DND-41 (cell line): ENCODE results near the gene KIF25.

Experiments used
- CTCF ChIP-seq: IDR thresholded peaks from 2 replicates; pipeline ENCODE4 v1.5.1; 2012; ENCODE audit warnings: borderline replicate concordance, low read length, moderate library complexity, mild to moderate bottlenecking; ENCODE audit not compliant: poor library complexity, severe bottlenecking; ENCODE audit errors: extremely low read depth
- EZH2 ChIP-seq: IDR thresholded peaks from 3 replicates; pipeline ENCODE4 v1.6.1; 2012; ENCODE audit warnings: borderline replicate concordance, low read depth, mild to moderate bottlenecking, moderate library complexity, low read length, inconsistent platforms; ENCODE audit not compliant: severe bottlenecking

- TF ChIP-seq CTCF (no peak), EZH2 (no peak)
Observed at GRCh38 chr6:168060521-168060931, 63.1 kb downstream of the KIF25 start.
